Measurements from ENCODE around the gene ATL2.

- TF ChIP-seq HDGF (IDR thresholded peaks at IDR 0.05; ENCODE audit: borderline replicate concordance): no peak
- no peak for TF ChIP-seq PKNOX1 (IDR thresholded peaks at IDR 0.05)
- TF ChIP-seq FOXK2 (IDR thresholded peaks at IDR 0.05): no peak
- no peak for TF ChIP-seq NFRKB (IDR thresholded peaks at IDR 0.05)
- TF ChIP-seq FOXM1 (IDR thresholded peaks at IDR 0.05; ENCODE audit: borderline replicate concordance): no peak
- no peak for TF ChIP-seq LEF1 (IDR thresholded peaks at IDR 0.05; ENCODE audit: borderline replicate concordance)
- TF ChIP-seq L3MBTL2 (conservative IDR thresholded peaks at IDR 0.05): no peak
- 0 out of 2 replicates have a peak, but pooled peaks have one; percentile 50 for TF ChIP-seq ZNF384 (IDR thresholded peaks at IDR 0.05)
- no peak for TF ChIP-seq CTBP1 (IDR thresholded peaks at IDR 0.05; ENCODE audit: borderline replicate concordance)
- TF ChIP-seq SP1 (IDR thresholded peaks at IDR 0.05): no peak
- TF ChIP-seq TARDBP (IDR thresholded peaks at IDR 0.05): no peak
- no peak for TF ChIP-seq SUZ12 (IDR thresholded peaks at IDR 0.05)
Measured at GRCh38 chr2:38386821-38387220, 9.7 kb upstream of the ATL2 start.

Data from HEK293T (cell line).